Smooth muscle cell (in vitro differentiated cells): Measurements from ENCODE around the gene CCDC60. TPM values are rescaled to one million over a fixed set of nuclear protein-coding genes. Genes with fewer than 3 reads are reported as not detected.

ENCODE experiments used
- DNase-seq: peaks from one replicate; lab custom pipeline; 2025; ENCODE audit not compliant: unreplicated experiment; lab: John Stamatoyannopoulos, UW
- H2AFZ ChIP-seq: fragments of 200-600 bp; sonication (generic); 2 replicates; pipeline ENCODE4 v1.6.0; 2016; ENCODE audit warnings: antibody characterized with exemption, low read depth, mild to moderate bottlenecking
- H3F3A ChIP-seq: fragments of 200-600 bp; sonication (generic); 2 replicates; pipeline ENCODE4 v1.6.0; 2017; ENCODE audit warnings: antibody characterized with exemption, low read depth
- H3K27ac ChIP-seq: fragments of 200-600 bp; sonication (generic); 2 replicates; pipeline ENCODE4 v1.5.1; 2016; ENCODE audit warnings: low read depth, mild to moderate bottlenecking
- H3K27me3 ChIP-seq: fragments of 200-600 bp; sonication (generic); 2 replicates; pipeline ENCODE4 v1.6.1; 2016; ENCODE audit warnings: low read depth, mild to moderate bottlenecking
- H3K36me3 ChIP-seq: fragments of 200-600 bp; sonication (generic); 2 replicates; pipeline ENCODE4 v1.5.1; 2016; ENCODE audit warnings: low read depth
- H3K4me1 ChIP-seq: fragments of 200-600 bp; sonication (generic); 2 replicates; pipeline ENCODE4 v1.5.1; 2016; ENCODE audit warnings: low read depth
- H3K4me2 ChIP-seq: fragments of 200-600 bp; sonication (generic); 2 replicates; pipeline ENCODE4 v1.6.0; 2016; ENCODE audit warnings: mild to moderate bottlenecking
- H3K4me3 ChIP-seq: fragments of 200-600 bp; sonication (generic); 2 replicates; pipeline ENCODE4 v1.5.1; 2016; ENCODE audit warnings: mild to moderate bottlenecking
- H3K79me2 ChIP-seq: fragments of 200-600 bp; sonication (generic); 2 replicates; pipeline ENCODE4 v1.6.0; 2016; ENCODE audit warnings: low read depth, mild to moderate bottlenecking
- H3K9ac ChIP-seq: fragments of 200-600 bp; sonication (generic); 2 replicates; pipeline ENCODE4 v1.6.0; 2016; ENCODE audit warnings: low read depth
- H3K9me3 ChIP-seq: fragments of 200-600 bp; sonication (generic); replicated peaks from 2 replicates; pipeline ENCODE4 v1.5.1; 2016; ENCODE audit warnings: low read depth
- H4K20me1 ChIP-seq: fragments of 200-600 bp; sonication (generic); 2 replicates; pipeline ENCODE4 v1.6.0; 2016; ENCODE audit warnings: low read depth
- WGBS: methylation state at CpG from one replicate; pipeline ENCODE4 v1.1.7; 2016; ENCODE audit warnings: low lambda C conversion rate; 5-methylcytosine and 5-hydroxymethylcytosine counted together
- polyA plus RNA-seq: library from polyadenylated mRNA; unstranded; fragments of >200 nt; fragmentation: Nextera tagmentation; extraction: Ambion mirVana; gene quantifications from 2 replicates; pipeline ENCODE4 v1.2.1, GENCODE V29; 2016
- total RNA-seq: library from RNA; depleted of rRNA; stranded (reverse); fragments of >200 nt; gene quantifications from 2 replicates; pipeline ENCODE4 v1.2.3, GENCODE V29; 2014
- TF ChIP-seq, protein P1 (sequence below): fragments of 200-600 bp; sonication (generic); IDR thresholded peaks from 2 replicates; pipeline ENCODE4 v1.5.1; 2017; ENCODE audit warnings: borderline replicate concordance, mild to moderate bottlenecking, antibody characterized with exemption; ENCODE audit not compliant: insufficient read depth, poor library complexity, severe bottlenecking

The CCDC60 gene
- total and polyA plus RNA-seq, 2 experiments from 2014 or later = not detected

GRCh38 chr12:119311878-119312277, 22.7 kb upstream of the CCDC60 start:
- no peaks in the 10 kb centered on the region for H3K79me2 ChIP-seq
- H3K9me3 ChIP-seq = no peaks in the 10 kb centered on the region
- H3K9ac ChIP-seq = no peak overlapping the region
- TF ChIP-seq, protein P1, sequence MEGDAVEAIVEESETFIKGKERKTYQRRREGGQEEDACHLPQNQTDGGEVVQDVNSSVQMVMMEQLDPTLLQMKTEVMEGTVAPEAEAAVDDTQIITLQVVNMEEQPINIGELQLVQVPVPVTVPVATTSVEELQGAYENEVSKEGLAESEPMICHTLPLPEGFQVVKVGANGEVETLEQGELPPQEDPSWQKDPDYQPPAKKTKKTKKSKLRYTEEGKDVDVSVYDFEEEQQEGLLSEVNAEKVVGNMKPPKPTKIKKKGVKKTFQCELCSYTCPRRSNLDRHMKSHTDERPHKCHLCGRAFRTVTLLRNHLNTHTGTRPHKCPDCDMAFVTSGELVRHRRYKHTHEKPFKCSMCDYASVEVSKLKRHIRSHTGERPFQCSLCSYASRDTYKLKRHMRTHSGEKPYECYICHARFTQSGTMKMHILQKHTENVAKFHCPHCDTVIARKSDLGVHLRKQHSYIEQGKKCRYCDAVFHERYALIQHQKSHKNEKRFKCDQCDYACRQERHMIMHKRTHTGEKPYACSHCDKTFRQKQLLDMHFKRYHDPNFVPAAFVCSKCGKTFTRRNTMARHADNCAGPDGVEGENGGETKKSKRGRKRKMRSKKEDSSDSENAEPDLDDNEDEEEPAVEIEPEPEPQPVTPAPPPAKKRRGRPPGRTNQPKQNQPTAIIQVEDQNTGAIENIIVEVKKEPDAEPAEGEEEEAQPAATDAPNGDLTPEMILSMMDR = no peak
- no peak for DNase-seq
- no peaks in the 10 kb centered on the region for H3K27me3 ChIP-seq
- no peaks in the 10 kb centered on the region for H3F3A ChIP-seq
- no peaks in the 10 kb centered on the region for H4K20me1 ChIP-seq
- no peak overlapping the region for H3K27ac ChIP-seq
- H3K4me3 ChIP-seq = no peak overlapping the region
- no peaks in the 10 kb centered on the region for H3K4me1 ChIP-seq
- WGBS = 77% methylated on average over 4 of the region's 4 CpGs
- no peak overlapping the region for H3K4me2 ChIP-seq
- no peak overlapping the region for H2AFZ ChIP-seq
- no peaks in the 10 kb centered on the region for H3K36me3 ChIP-seq

- no peak overlapping the region for H3K4me2 ChIP-seq
- 82% methylated on average over 1 of the region's 1 CpG for WGBS
- no peaks in the 10 kb centered on the region for H3K9me3 ChIP-seq
- H2AFZ ChIP-seq = no peak overlapping the region
- no peak overlapping the region for H3K9ac ChIP-seq
- H3K36me3 ChIP-seq = no peaks in the 10 kb centered on the region
- no peaks in the 10 kb centered on the region for H3K79me2 ChIP-seq
- no peaks in the 10 kb centered on the region for H3K4me1 ChIP-seq
- H3K27ac ChIP-seq = no peak overlapping the region
- H3K27me3 ChIP-seq = no peaks in the 10 kb centered on the region
- DNase-seq = no peak
- no peaks in the 10 kb centered on the region for H3F3A ChIP-seq
- no peaks in the 10 kb centered on the region for H4K20me1 ChIP-seq
- TF ChIP-seq, protein P1 = no peak
- H3K4me3 ChIP-seq = no peak overlapping the region
Measured at GRCh38 chr12:119312904-119313303, 21.6 kb upstream of the CCDC60 start.

- no peaks in the 10 kb centered on the region for H3K36me3 ChIP-seq
- H2AFZ ChIP-seq = no peak overlapping the region
- no peak for DNase-seq
- H3K9me3 ChIP-seq = no peaks in the 10 kb centered on the region
- over 99% methylated on average over 5 of the region's 5 CpGs for WGBS
- no peak overlapping the region for H3K4me2 ChIP-seq
- no peaks in the 10 kb centered on the region for H3K4me1 ChIP-seq
- TF ChIP-seq, protein P1 = no peak
- H3K9ac ChIP-seq = no peak overlapping the region
- no peak overlapping the region for H3K27ac ChIP-seq
- H3F3A ChIP-seq = no peaks in the 10 kb centered on the region
- no peaks in the 10 kb centered on the region for H3K79me2 ChIP-seq
- no peaks in the 10 kb centered on the region for H3K27me3 ChIP-seq
- H3K4me3 ChIP-seq = no peak overlapping the region
- no peaks in the 10 kb centered on the region for H4K20me1 ChIP-seq
Measured at GRCh38 chr12:119314290-119314689, 20.2 kb upstream of the CCDC60 start.

- H4K20me1 ChIP-seq = no peaks in the 10 kb centered on the region
- no peak overlapping the region for H3K27ac ChIP-seq
- TF ChIP-seq, protein P1 = no peak
- H3K79me2 ChIP-seq = no peaks in the 10 kb centered on the region
- H3K4me2 ChIP-seq = no peak overlapping the region
- H3K4me3 ChIP-seq = no peak overlapping the region
- DNase-seq = no peak
- 77% methylated on average over 2 of the region's 2 CpGs for WGBS
- no peaks in the 10 kb centered on the region for H3K36me3 ChIP-seq
- H2AFZ ChIP-seq = no peak overlapping the region
- H3F3A ChIP-seq = no peaks in the 10 kb centered on the region
- H3K9me3 ChIP-seq = no peaks in the 10 kb centered on the region
- H3K4me1 ChIP-seq = no peaks in the 10 kb centered on the region
- no peak overlapping the region for H3K9ac ChIP-seq
- H3K27me3 ChIP-seq = no peaks in the 10 kb centered on the region
Measured at GRCh38 chr12:119319638-119320037, 14.9 kb upstream of the CCDC60 start.
